ENCODE measurements around the gene STARD9.

- TF ChIP-seq POLR2A (IDR thresholded peaks at IDR 0.05; ENCODE audit: low read depth, low read length) (no peak), CTCF (conservative IDR thresholded peaks at IDR 0.05; ENCODE audit: low read depth, low read length) (no peak), RFX5 (IDR thresholded peaks at IDR 0.05; ENCODE audit: low read depth, low read length) (no peak), MAFK (IDR thresholded peaks at IDR 0.05; ENCODE audit: low read depth, low read length) (no peak), RAD21 (IDR thresholded peaks at IDR 0.05; ENCODE audit: low read length) (no peak), MXI1 (IDR thresholded peaks at IDR 0.05; ENCODE audit: borderline replicate concordance, low read depth, low read length) (no peak), MAZ (IDR thresholded peaks at IDR 0.05; ENCODE audit: borderline replicate concordance, low read depth, low read length) (no peak), CHD1 (IDR thresholded peaks at IDR 0.05; ENCODE audit: low read depth, low read length) (no peak), USF2 (IDR thresholded peaks at IDR 0.05; ENCODE audit: low read depth, low read length) (no peak), CEBPB (IDR thresholded peaks at IDR 0.05; ENCODE audit: low read depth, low read length) (no peak), SMC3 (IDR thresholded peaks at IDR 0.05; ENCODE audit: low read depth, low read length) (no peak), NFE2L2 (IDR thresholded peaks at IDR 0.05; ENCODE audit: low read depth, low read length) (no peak)
These were observed 26.3 kb upstream of the STARD9 start for GRCh38 chr15:42549032-42549491.

Data from IMR-90 (cell line).